ENCODE measurements around the gene HSPBP1. TPM values are rescaled to one million over a fixed set of nuclear protein-coding genes. Genes with fewer than 3 reads are reported as not detected.

The HSPBP1 gene
- total and polyA plus RNA-seq, 2 donors (not counting 3 experiments of a cell fraction or from before 2014, with no cell fraction given), result 30.4 to 47.5 TPM

GRCh38 chr19:55305983-55306562 lies 26.2 kb upstream of the HSPBP1 start:
- BruUV-seq (replicated peaks), result no TSS peak
- POLR2A ChIA-PET, result no interaction called here
- TF ChIP-seq FOS (IDR thresholded peaks at IDR 0.05; ENCODE audit: borderline replicate concordance, insufficient read depth, low read length) (no peak), CTCF (IDR thresholded peaks at IDR 0.05; ENCODE audit: extremely low read depth in 1 of 2, insufficient read depth in 1 of 2, low read depth in 1 of 2, low read length in 2 of 2) (no peak), EZH2 (IDR thresholded peaks at IDR 0.05; ENCODE audit: borderline replicate concordance, low read depth, low read length, severe bottlenecking) (no peak), JUN (IDR thresholded peaks at IDR 0.05; ENCODE audit: borderline replicate concordance, insufficient read depth, insufficient read length, low read depth) (no peak), GATA2 (IDR thresholded peaks at IDR 0.05; ENCODE audit: insufficient read depth, insufficient read length, low read depth, low read length) (no peak), POLR2AphosphoS5 (IDR thresholded peaks at IDR 0.05; ENCODE audit: insufficient read depth, low read depth, low read length) (no peak), MAX (IDR thresholded peaks at IDR 0.05; ENCODE audit: insufficient read depth, insufficient read length) (no peak), POLR2A (IDR thresholded peaks at IDR 0.05; ENCODE audit: low read depth, low read length) (no peak), MYC (IDR thresholded peaks at IDR 0.05; ENCODE audit: low read depth, low read length) (no peak)

More at GRCh38 chr19:55305983-55306562, 26.2 kb upstream of the HSPBP1 start:
- DNase-seq (ENCODE audit: low read depth, low spot score), result no peak
- Histone ChIP-seq H3K79me2 (ENCODE audit: control insufficient read depth, insufficient read depth, low read length) (no peaks in the 10 kb centered on the region), H3K9me1 (replicated peaks; ENCODE audit: control insufficient read depth, extremely low read depth, insufficient read depth, low read length) (no peaks in the 10 kb centered on the region), H3K9ac (replicated peaks; ENCODE audit: extremely low read depth, insufficient read depth, low read length) (no peak overlapping the region), H3K9me3 (replicated peaks; ENCODE audit: control insufficient read depth, insufficient read depth, low read length) (no peaks in the 10 kb centered on the region), H4K20me1 (replicated peaks; ENCODE audit: control insufficient read depth, extremely low read depth, insufficient read depth, low read length) (no peaks in the 10 kb centered on the region), H3K36me3 (ENCODE audit: control insufficient read depth in 2 of 2, extremely low read depth in 1 of 2, insufficient read depth in 2 of 2, low read length in 2 of 2) (no peaks in the 10 kb centered on the region), H3K27ac (ENCODE audit: insufficient read depth, low read depth, low read length) (no peak overlapping the region), H3K4me2 (ENCODE audit: insufficient read depth, low read length) (no peak overlapping the region), H3K27me3 (ENCODE audit: control insufficient read depth in 2 of 2, insufficient read depth in 2 of 2, low read length in 2 of 2) (no peaks in the 10 kb centered on the region), H3K4me3 (replicated peaks in 1 of 3; ENCODE audit: insufficient read depth in 1 of 3, low read depth in 1 of 3, low read length in 3 of 3) (no peak overlapping the region), H3K4me1 (ENCODE audit: control insufficient read depth, extremely low read depth, insufficient read depth, low read length) (no peaks in the 10 kb centered on the region), H2AFZ (ENCODE audit: low read depth, low read length) (no peak overlapping the region)
- dilution Hi-C loops (cut with MboI; ENCODE audit: extremely low pct_ligation_motif_present, low sequenced_read_pairs), result no loop called here
- no peak for FAIRE-seq
- CTCF ChIA-PET, result interaction anchor here (0.6 to 1.4 kb wide), 3 partner anchors 78 to 165 kb away, joined by 3 to 7 read pairs (median 3); partner anchors contain the start of gene TMEM238
- intact Hi-C loops (cut with micrococcal nuclease), result loop anchor here (1.0 kb wide), 1 partner anchor 33 kb away; the partner anchor contains the start of gene KMT5C
